RPMI8226 (cell line): ENCODE results near the gene AGK.
A peak's percentile ranks its signal among the peaks of the same experiment; 100 is the strongest.

Experiments
- DNase-seq: peaks from one replicate; pipeline ENCODE4 v3.0.0-alpha.2; 2015

Gene AGK

GRCh38 chr7:141649137-141649864 lies 98.1 kb downstream of the AGK start:
- DNase-seq, result no peak

- DNase-seq, result peak; percentile 73
These were observed 98.8 kb downstream of the AGK start for GRCh38 chr7:141649865-141650634.

GRCh38 chr7:141651417-141651816 lies 100.2 kb downstream of the AGK start:
- DNase-seq, result no peak

- DNase-seq, result no peak
These were observed 101.5 kb downstream of the AGK start for GRCh38 chr7:141652691-141653090.

GRCh38 chr7:141654551-141654950 lies 103.3 kb downstream of the AGK start:
- peak; percentile 78 for DNase-seq

- DNase-seq, result no peak
These were observed 108.3 kb downstream of the AGK start for GRCh38 chr7:141659501-141659900.

- DNase-seq, result peak; percentile 94
These were observed 109.0 kb downstream of the AGK start for GRCh38 chr7:141660259-141660658.

- peak; percentile 81 for DNase-seq
These were observed 112.1 kb downstream of the AGK start for GRCh38 chr7:141663081-141663849.

- no peak for DNase-seq
These were observed 113.2 kb downstream of the AGK start for GRCh38 chr7:141664450-141664849.

GRCh38 chr7:141665208-141666035 lies 114.2 kb downstream of the AGK start:
- no peak for DNase-seq

- DNase-seq, result no peak
These were observed 114.9 kb downstream of the AGK start for GRCh38 chr7:141666071-141666470.

- no peak for DNase-seq
These were observed 117.6 kb downstream of the AGK start for GRCh38 chr7:141668853-141669252.

GRCh38 chr7:141671705-141672496 lies 120.7 kb downstream of the AGK start:
- DNase-seq, result no peak

- no peak for DNase-seq
These were observed 122.1 kb downstream of the AGK start for GRCh38 chr7:141673346-141673745.

- DNase-seq, result no peak
These were observed 123.0 kb downstream of the AGK start for GRCh38 chr7:141674171-141674671.

GRCh38 chr7:141674702-141675101 lies 123.5 kb downstream of the AGK start:
- no peak for DNase-seq

- DNase-seq, result no peak
These were observed 124.4 kb downstream of the AGK start for GRCh38 chr7:141675436-141676215.

- peak; percentile 19 for DNase-seq
These were observed 125.4 kb downstream of the AGK start for GRCh38 chr7:141676618-141677017.

GRCh38 chr7:141679014-141679413 lies 127.8 kb downstream of the AGK start:
- DNase-seq, result no peak

- no peak for DNase-seq
These were observed 134.2 kb downstream of the AGK start for GRCh38 chr7:141685285-141686023.
